GM18505 (cell line): ENCODE results near the gene AK5.

Experiments
- ATAC-seq: cut with Tn5 transposase; IDR thresholded peaks from one replicate; pipeline ENCODE4 v1.9.1; 2021; ENCODE audit not compliant: unreplicated experiment
- POLR2A ChIP-seq: IDR thresholded peaks from 4 replicates; pipeline ENCODE4 v1.6.1; 2011; ENCODE audit warnings: borderline replicate concordance; ENCODE audit not compliant: insufficient read depth, insufficient read length; ENCODE audit errors: extremely low read depth

The AK5 gene

GRCh38 chr1:77438236-77438913 is 156.6 kb downstream of the AK5 start:
- no peak for TF ChIP-seq POLR2A

GRCh38 chr1:77446841-77447555 is 165.2 kb downstream of the AK5 start:
- no peak for ATAC-seq
- no peak for TF ChIP-seq POLR2A

More at GRCh38 chr1:77438236-77438913, 156.6 kb downstream of the AK5 start:
- ATAC-seq: no peak

GRCh38 chr1:77447669-77448068 is 165.8 kb downstream of the AK5 start:
- TF ChIP-seq POLR2A: no peak
- no peak for ATAC-seq

GRCh38 chr1:77459881-77460280 is 178.1 kb downstream of the AK5 start:
- ATAC-seq: no peak

GRCh38 chr1:77461691-77462090 is 179.9 kb downstream of the AK5 start:
- no peak for TF ChIP-seq POLR2A

More at GRCh38 chr1:77459881-77460280, 178.1 kb downstream of the AK5 start:
- TF ChIP-seq POLR2A: no peak

GRCh38 chr1:77463216-77463615 is 181.4 kb downstream of the AK5 start:
- no peak for ATAC-seq
- TF ChIP-seq POLR2A: no peak

More at GRCh38 chr1:77461691-77462090, 179.9 kb downstream of the AK5 start:
- no peak for ATAC-seq

- no peak for ATAC-seq
- TF ChIP-seq POLR2A: no peak
These were observed 183.3 kb downstream of the AK5 start for GRCh38 chr1:77465139-77465538.

- no peak for ATAC-seq
- TF ChIP-seq POLR2A: no peak
These were observed 184.1 kb downstream of the AK5 start for GRCh38 chr1:77465922-77466321.

- ATAC-seq: no peak
- no peak for TF ChIP-seq POLR2A
These were observed 185.3 kb downstream of the AK5 start for GRCh38 chr1:77467021-77467595.

- no peak for TF ChIP-seq POLR2A
- ATAC-seq: no peak
These were observed 185.9 kb downstream of the AK5 start for GRCh38 chr1:77467741-77468140.

- no peak for TF ChIP-seq POLR2A
- no peak for ATAC-seq
These were observed 186.6 kb downstream of the AK5 start for GRCh38 chr1:77468257-77468948.

- ATAC-seq: no peak
- TF ChIP-seq POLR2A: no peak
These were observed 187.3 kb downstream of the AK5 start for GRCh38 chr1:77468949-77469710.

- no peak for ATAC-seq
- no peak for TF ChIP-seq POLR2A
These were observed 189.9 kb downstream of the AK5 start for GRCh38 chr1:77471691-77472090.
